DMS79 treated with DMSO at 0.1 percent for 48 hours (cell line): ENCODE results near the gene DAPK2.
"Not testable (repeated sequence)": the region's sequence is repeated elsewhere in the genome, so short reads cannot be mapped to it uniquely, and the experiment has no call there.

Source experiments
- DNase-seq: peaks from one replicate; lab custom pipeline; 2025; lab: John Stamatoyannopoulos, UW

The DAPK2 gene

GRCh38 chr15:63915209-63915872 lies 130.9 kb downstream of the DAPK2 start:
- no peak for DNase-seq

GRCh38 chr15:63913786-63914315 lies 132.4 kb downstream of the DAPK2 start:
- DNase-seq: no peak

- DNase-seq: no peak
Observed at GRCh38 chr15:63913336-63913735, 132.9 kb downstream of the DAPK2 start.

GRCh38 chr15:63912061-63912615 lies 134.1 kb downstream of the DAPK2 start:
- DNase-seq: no peak

GRCh38 chr15:63911160-63911559 lies 135.1 kb downstream of the DAPK2 start:
- DNase-seq: no peak

GRCh38 chr15:63909819-63910437 lies 136.4 kb downstream of the DAPK2 start:
- DNase-seq: no peak

GRCh38 chr15:63908991-63909390 lies 137.3 kb downstream of the DAPK2 start:
- no peak for DNase-seq

- DNase-seq: no peak
Observed at GRCh38 chr15:63908281-63908680, 138.0 kb downstream of the DAPK2 start.

- DNase-seq: no peak
Observed at GRCh38 chr15:63907521-63907920, 138.8 kb downstream of the DAPK2 start.

- no peak for DNase-seq
Observed at GRCh38 chr15:63906266-63906584, 140.1 kb downstream of the DAPK2 start.

- DNase-seq: no peak
Observed at GRCh38 chr15:63905558-63906265, 140.6 kb downstream of the DAPK2 start.

GRCh38 chr15:63905131-63905530 lies 141.2 kb downstream of the DAPK2 start:
- DNase-seq: no peak

GRCh38 chr15:63904042-63904441 lies 142.2 kb downstream of the DAPK2 start:
- DNase-seq: no peak

GRCh38 chr15:63902671-63903035 lies 143.6 kb downstream of the DAPK2 start:
- DNase-seq: no peak

- no peak for DNase-seq
Observed at GRCh38 chr15:63901912-63902670, 144.2 kb downstream of the DAPK2 start.

- DNase-seq: no peak
Observed at GRCh38 chr15:63900306-63900705, 146.0 kb downstream of the DAPK2 start.

- not testable (repeated sequence) for DNase-seq
Observed at GRCh38 chr15:63899606-63900005, 146.7 kb downstream of the DAPK2 start.

GRCh38 chr15:63899193-63899592 lies 147.1 kb downstream of the DAPK2 start:
- DNase-seq: no peak

GRCh38 chr15:63896336-63897115 lies 149.8 kb downstream of the DAPK2 start:
- no peak for DNase-seq

- no peak for DNase-seq
Observed at GRCh38 chr15:63895787-63896218, 150.5 kb downstream of the DAPK2 start.

GRCh38 chr15:63895194-63895593 lies 151.1 kb downstream of the DAPK2 start:
- DNase-seq: no peak

- no peak for DNase-seq
Observed at GRCh38 chr15:63894662-63894949, 151.7 kb downstream of the DAPK2 start.
